K562 (cell line): Measurements from ENCODE around the gene UNKL. TPM values are rescaled to one million over a fixed set of nuclear protein-coding genes. Genes with fewer than 3 reads are reported as not detected.

Experiments used
- BRD4 ChIP-seq: fragments of 200-600 bp; sonication (generic); IDR thresholded peaks from 2 replicates; pipeline ENCODE4 v1.6.1; 2017; ENCODE audit warnings: inconsistent platforms
- BRD9 ChIP-seq: fragments of 450-650 bp; IDR thresholded peaks from 2 replicates; pipeline ENCODE4 v1.6.1; 2018; ENCODE audit warnings: low read depth; ENCODE audit not compliant: partially characterized antibody
- CREBBP ChIP-seq: IDR thresholded peaks from one replicate; pipeline ENCODE4 v1.6.1; 2012; ENCODE audit warnings: low read depth, mild to moderate bottlenecking, control low read depth, inconsistent platforms, low read length
- EP300 ChIP-seq: IDR thresholded peaks from 2 replicates; pipeline ENCODE4 v1.6.1; 2012; ENCODE audit warnings: low read length, improper control_type of control experiment
- FOXP1 ChIP-seq: sonication (generic); formaldehyde crosslinking; IDR thresholded peaks from 2 replicates; pipeline ENCODE4 v1.8.0; 2022; ENCODE audit warnings: mild to moderate bottlenecking, missing genetic modification reagents
- GABPB1 ChIP-seq: sonication (generic); formaldehyde crosslinking; IDR thresholded peaks from 2 replicates; pipeline ENCODE4 v1.8.0; 2022; ENCODE audit warnings: mild to moderate bottlenecking, missing genetic modification reagents
- HNRNPLL ChIP-seq: fragments of 200-400 bp; formaldehyde crosslinking; IDR thresholded peaks from 2 replicates; pipeline ENCODE4 v1.6.1; 2017; ENCODE audit warnings: low read length, low read depth, mild to moderate bottlenecking; ENCODE audit not compliant: poor library complexity, severe bottlenecking
- KAT2B ChIP-seq: IDR thresholded peaks from one replicate; pipeline ENCODE4 v1.6.1; 2012; ENCODE audit warnings: low read depth, mild to moderate bottlenecking, control low read depth, inconsistent platforms, low read length, moderate library complexity
- MIER1 ChIP-seq: fragments of 450-650 bp; IDR thresholded peaks from 2 replicates; pipeline ENCODE4 v1.6.1; 2016; ENCODE audit warnings: antibody characterized with exemption, mild to moderate bottlenecking, low read depth
- NCOA6 ChIP-seq: fragments of 450-650 bp; IDR thresholded peaks from 2 replicates; pipeline ENCODE4 v1.6.1; 2017; ENCODE audit warnings: mild to moderate bottlenecking
- NONO ChIP-seq, 2 experiments: fragments of 200-400 bp in 1 of 2; fragments of 450-650 bp in 1 of 2; formaldehyde crosslinking in 1 of 2; IDR thresholded peaks; 2 replicates each; pipeline ENCODE4 v1.6.1; 2017; ENCODE audit warnings: low read depth in 2 of 2, mild to moderate bottlenecking in 2 of 2, moderate library complexity in 2 of 2, low read length in 1 of 2
- PML ChIP-seq: IDR thresholded peaks from 2 replicates; pipeline ENCODE4 v1.6.1; 2012; ENCODE audit warnings: low read length, inconsistent platforms
- TCF3 ChIP-seq: sonication (generic); formaldehyde crosslinking; IDR thresholded peaks from 2 replicates; pipeline ENCODE4 v1.4.0; 2020; ENCODE audit warnings: mild to moderate bottlenecking, missing genetic modification reagents
- TEAD1 ChIP-seq, 2 experiments: fragments of 450-650 bp in 1 of 2; sonication (generic) in 1 of 2; formaldehyde crosslinking; IDR thresholded peaks; 2 replicates each; pipeline versions ENCODE4 v1.4.0 to v1.8.0; 2020 to 2022; ENCODE audit warnings: mild to moderate bottlenecking in 2 of 2, missing genetic modification reagents in 1 of 2
- THRAP3 ChIP-seq: fragments of 450-650 bp; IDR thresholded peaks from 2 replicates; pipeline ENCODE4 v1.6.1; 2016; ENCODE audit warnings: mild to moderate bottlenecking, inconsistent platforms, borderline replicate concordance
- ZBED1 ChIP-seq: IDR thresholded peaks from 2 replicates; pipeline ENCODE4 v1.6.1; 2014
- ZNF12 ChIP-seq: sonication (generic); formaldehyde crosslinking; IDR thresholded peaks from 2 replicates; pipeline ENCODE4 v1.4.0; 2020; ENCODE audit warnings: mild to moderate bottlenecking, missing genetic modification reagents
- ZNF282 ChIP-seq: sonication (generic); formaldehyde crosslinking; IDR thresholded peaks from 2 replicates; pipeline ENCODE4 v1.8.1; 2023; ENCODE audit warnings: missing genetic modification reagents
- ZNF780A ChIP-seq: fragments of 250-450 bp; sonication (Bioruptor Pico); IDR thresholded peaks from 2 replicates; pipeline ENCODE4 v1.5.0; 2021; ENCODE audit warnings: mild to moderate bottlenecking
- polyA plus RNA-seq, 8 experiments: library from polyadenylated mRNA; depleted of rRNA in 4 of 8; stranded (reverse) in 5 of 8; unstranded in 3 of 8; fragments of >200 nt; fragmentation: Nextera tagmentation in 2 of 8; fragmentation: Illumina TruSeq in 1 of 8; extraction: Ambion mirVana in 2 of 8; extraction: Trizol in 1 of 8; gene quantifications; 2 replicates each; pipeline versions ENCODE4 v1.2.1 to v1.2.3, GENCODE V29; 2011 to 2014; ENCODE audit warnings: inconsistent platforms in 1 of 8, missing spikeins in 1 of 8
- total RNA-seq, 7 experiments: library from RNA; depleted of rRNA in 6 of 7; stranded (reverse); fragments of >200 nt in 6 of 7; fragmentation: Illumina TruSeq in 2 of 7; extraction: Trizol in 2 of 7; gene quantifications; 2 replicates each; pipeline versions ENCODE4 v1.2.1 to v1.2.3, GENCODE V29; 2011 to 2021; ENCODE audit warnings: low replicate concordance in 1 of 7
- TF ChIP-seq, protein P1 (sequence below): sonication (generic); formaldehyde crosslinking; IDR thresholded peaks from 2 replicates; pipeline ENCODE4 v1.9.0; 2022; ENCODE audit warnings: mild to moderate bottlenecking, missing genetic modification reagents
- TF ChIP-seq, protein P2 (sequence below), 3 experiments: fragments of 200-800 bp in 1 of 3; sonication (Bioruptor generic) in 1 of 3; sonication (generic) in 1 of 3; formaldehyde crosslinking in 1 of 3; IDR thresholded peaks; 2 replicates each; pipeline versions ENCODE4 v1.6.1 to v1.8.0; 2016 to 2022; ENCODE audit warnings: mild to moderate bottlenecking in 2 of 3, missing compliant biosample characterization in 2 of 3, missing genetic modification characterization in 2 of 3, missing genetic modification reagents in 1 of 3
- TF ChIP-seq, protein P3 (sequence below): fragments of 450-650 bp; formaldehyde crosslinking; IDR thresholded peaks from 2 replicates; pipeline ENCODE4 v1.4.0; 2020; ENCODE audit warnings: mild to moderate bottlenecking
- TF ChIP-seq, protein P4 (sequence below), 3 experiments: IDR thresholded peaks in 2 of 3; conservative IDR thresholded peaks in 1 of 3; 2 replicates each; pipeline ENCODE4 v1.5.1; 2011 to 2012; ENCODE audit warnings: low read length in 3 of 3, mild to moderate bottlenecking in 3 of 3, control low read depth in 2 of 3, improper control_type of control experiment in 1 of 3, inconsistent platforms in 1 of 3, low read depth in 1 of 3, mixed read lengths in 1 of 3, moderate library complexity in 1 of 3; ENCODE audit not compliant: insufficient read depth in 2 of 3

The UNKL gene
- total and polyA plus RNA-seq, 9 of the 15 experiments (the other 6 are each of a cell fraction or from before 2014, with no cell fraction given): 0.37 to 30.2 (median 5.1) TPM

DNA sequence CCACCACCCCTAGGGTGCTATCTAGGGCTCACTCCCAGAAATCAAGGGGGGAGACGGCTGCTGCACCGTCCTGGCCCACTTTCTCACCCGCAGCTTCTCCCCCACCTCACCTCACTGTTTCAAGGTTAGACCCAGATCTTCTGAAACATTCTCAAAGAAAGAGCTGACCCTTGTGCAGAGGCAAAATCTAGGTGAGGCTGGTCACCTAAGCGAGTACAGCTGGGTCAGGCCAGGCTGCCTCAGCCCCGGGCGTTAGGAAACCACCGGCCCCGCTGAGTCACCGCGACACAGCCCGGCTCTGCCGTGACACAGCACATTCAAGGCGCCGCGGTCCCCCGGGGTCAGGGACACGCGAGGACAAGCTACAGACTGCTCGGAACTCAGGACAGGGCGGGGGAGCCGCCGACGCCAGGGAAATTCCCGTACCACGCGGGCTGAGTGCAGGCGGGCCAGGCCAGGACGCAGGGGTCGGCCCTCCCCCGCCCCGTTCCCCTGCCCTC, 35.6 kb downstream of the UNKL start (continued):
- TF ChIP-seq, protein P1, sequence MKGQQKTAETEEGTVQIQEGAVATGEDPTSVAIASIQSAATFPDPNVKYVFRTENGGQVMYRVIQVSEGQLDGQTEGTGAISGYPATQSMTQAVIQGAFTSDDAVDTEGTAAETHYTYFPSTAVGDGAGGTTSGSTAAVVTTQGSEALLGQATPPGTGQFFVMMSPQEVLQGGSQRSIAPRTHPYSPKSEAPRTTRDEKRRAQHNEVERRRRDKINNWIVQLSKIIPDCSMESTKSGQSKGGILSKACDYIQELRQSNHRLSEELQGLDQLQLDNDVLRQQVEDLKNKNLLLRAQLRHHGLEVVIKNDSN (CRISPR knock-in tag): no peak
- TF ChIP-seq MIER1 (no peak), ZNF12 (CRISPR knock-in tag) (no peak; the same call in 1 of the 2 replicates), BRD4 (peak; percentile 84; the same call in 1 of the 2 replicates), THRAP3 (no peak), GABPB1 (CRISPR knock-in tag) (peak; percentile 67), FOXP1 (CRISPR knock-in tag) (no peak), ZNF780A (no peak), CREBBP (no peak), TEAD1 (CRISPR knock-in tag; IDR thresholded peaks at IDR 0.05) (peak; percentile 64 to 84), NONO (IDR thresholded peaks at IDR 0.05; ENCODE audit: low read depth in 2 of 2, low read length in 1 of 2) (0 out of 4 replicates have a peak, but pooled peaks of 1 of the 2 experiments have one; percentile 43), KAT2B (no peak), ZNF282 (CRISPR knock-in tag) (no peak), TCF3 (CRISPR knock-in tag) (no peak), BRD9 (peak; percentile 48), ZBED1 (no peak), NCOA6 (no peak), PML (peak; percentile 50), EP300 (peak; percentile 74), HNRNPLL (no peak)
- TF ChIP-seq, protein P2, sequence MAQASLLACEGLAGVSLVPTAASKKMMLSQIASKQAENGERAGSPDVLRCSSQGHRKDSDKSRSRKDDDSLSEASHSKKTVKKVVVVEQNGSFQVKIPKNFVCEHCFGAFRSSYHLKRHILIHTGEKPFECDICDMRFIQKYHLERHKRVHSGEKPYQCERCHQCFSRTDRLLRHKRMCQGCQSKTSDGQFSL (CRISPR knock-in tag; IDR thresholded peaks at IDR 0.05): 0 out of 2 replicates have a peak, but pooled peaks have one; percentile 5
- TF ChIP-seq, protein P2 (tag; IDR thresholded peaks at IDR 0.05): no peak
- TF ChIP-seq, protein P3, sequence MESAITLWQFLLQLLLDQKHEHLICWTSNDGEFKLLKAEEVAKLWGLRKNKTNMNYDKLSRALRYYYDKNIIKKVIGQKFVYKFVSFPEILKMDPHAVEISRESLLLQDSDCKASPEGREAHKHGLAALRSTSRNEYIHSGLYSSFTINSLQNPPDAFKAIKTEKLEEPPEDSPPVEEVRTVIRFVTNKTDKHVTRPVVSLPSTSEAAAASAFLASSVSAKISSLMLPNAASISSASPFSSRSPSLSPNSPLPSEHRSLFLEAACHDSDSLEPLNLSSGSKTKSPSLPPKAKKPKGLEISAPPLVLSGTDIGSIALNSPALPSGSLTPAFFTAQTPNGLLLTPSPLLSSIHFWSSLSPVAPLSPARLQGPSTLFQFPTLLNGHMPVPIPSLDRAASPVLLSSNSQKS (CRISPR knock-in tag): no peak
- TF ChIP-seq, protein P4, sequence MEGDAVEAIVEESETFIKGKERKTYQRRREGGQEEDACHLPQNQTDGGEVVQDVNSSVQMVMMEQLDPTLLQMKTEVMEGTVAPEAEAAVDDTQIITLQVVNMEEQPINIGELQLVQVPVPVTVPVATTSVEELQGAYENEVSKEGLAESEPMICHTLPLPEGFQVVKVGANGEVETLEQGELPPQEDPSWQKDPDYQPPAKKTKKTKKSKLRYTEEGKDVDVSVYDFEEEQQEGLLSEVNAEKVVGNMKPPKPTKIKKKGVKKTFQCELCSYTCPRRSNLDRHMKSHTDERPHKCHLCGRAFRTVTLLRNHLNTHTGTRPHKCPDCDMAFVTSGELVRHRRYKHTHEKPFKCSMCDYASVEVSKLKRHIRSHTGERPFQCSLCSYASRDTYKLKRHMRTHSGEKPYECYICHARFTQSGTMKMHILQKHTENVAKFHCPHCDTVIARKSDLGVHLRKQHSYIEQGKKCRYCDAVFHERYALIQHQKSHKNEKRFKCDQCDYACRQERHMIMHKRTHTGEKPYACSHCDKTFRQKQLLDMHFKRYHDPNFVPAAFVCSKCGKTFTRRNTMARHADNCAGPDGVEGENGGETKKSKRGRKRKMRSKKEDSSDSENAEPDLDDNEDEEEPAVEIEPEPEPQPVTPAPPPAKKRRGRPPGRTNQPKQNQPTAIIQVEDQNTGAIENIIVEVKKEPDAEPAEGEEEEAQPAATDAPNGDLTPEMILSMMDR (IDR thresholded peaks at IDR 0.05 in 2 of 3, conservative IDR thresholded peaks at IDR 0.05 in 1 of 3; ENCODE audit: insufficient read depth in 2 of 3, low read depth in 1 of 3, low read length in 3 of 3): no peak
